UCSD-AML1 (cell line): ENCODE measurements around the gene KRTAP2-3.
"Not testable (repeated sequence)": the region's sequence is repeated elsewhere in the genome, so short reads cannot be mapped to it uniquely, and the experiment has no call there.

Experiments
- DNase-seq: peaks from one replicate; lab custom pipeline; 2025; ENCODE audit not compliant: unreplicated experiment; lab: John Stamatoyannopoulos, UW

KRTAP2-3 gene

GRCh38 chr17:41069031-41069430, 9.1 kb upstream of the KRTAP2-3 start:
- no peak for DNase-seq

- no peak for DNase-seq
These were observed 7.4 kb upstream of the KRTAP2-3 start for GRCh38 chr17:41067281-41067680.

GRCh38 chr17:41065829-41066624, 6.1 kb upstream of the KRTAP2-3 start, which contains the start of gene KRTAP2-4:
TSS of gene KRTAP2-4 (minus strand) at chr17:41065879. CDS start at chr17:41065845, 34 bp downstream.
- DNase-seq, result no peak

- DNase-seq, result not testable (repeated sequence)
These were observed 5.2 kb upstream of the KRTAP2-3 start for GRCh38 chr17:41065016-41065689.

GRCh38 chr17:41064301-41064700, 4.4 kb upstream of the KRTAP2-3 start:
- DNase-seq, result no peak

- DNase-seq, result no peak
These were observed 3.5 kb upstream of the KRTAP2-3 start for GRCh38 chr17:41063449-41063848.

GRCh38 chr17:41061964-41062363, 2.0 kb upstream of the KRTAP2-3 start:
- no peak for DNase-seq

- DNase-seq, result not testable (repeated sequence)
These were observed 450 bp downstream of the KRTAP2-3 start for GRCh38 chr17:41059276-41060051.

- no peak for DNase-seq
These were observed 1.2 kb downstream of the KRTAP2-3 start for GRCh38 chr17:41058741-41059140.

GRCh38 chr17:41057547-41057946, 2.4 kb downstream of the KRTAP2-3 start:
- DNase-seq, result no peak

GRCh38 chr17:41055130-41055529, 4.8 kb downstream of the KRTAP2-3 start, which contains the start of gene KRTAP2-2:
TSS of gene KRTAP2-2 (minus strand) at chr17:41055230. CDS start at chr17:41055211, 19 bp downstream.
- DNase-seq, result not testable (repeated sequence)

- not testable (repeated sequence) for DNase-seq
These were observed 5.4 kb downstream of the KRTAP2-3 start for GRCh38 chr17:41054556-41054955.

GRCh38 chr17:41054025-41054424, 5.9 kb downstream of the KRTAP2-3 start:
- no peak for DNase-seq

- no peak for DNase-seq
These were observed 7.3 kb downstream of the KRTAP2-3 start for GRCh38 chr17:41052566-41052965.

- DNase-seq, result no peak
These were observed 10.8 kb downstream of the KRTAP2-3 start for GRCh38 chr17:41049110-41049509.

GRCh38 chr17:41048441-41048840, 11.5 kb downstream of the KRTAP2-3 start:
- no peak for DNase-seq

GRCh38 chr17:41046735-41047465, 13.0 kb downstream of the KRTAP2-3 start, which contains the start of gene KRTAP2-1:
TSS of gene KRTAP2-1 (minus strand) at chr17:41047316. CDS start at chr17:41047267, 49 bp downstream.
- DNase-seq, result not testable (repeated sequence)

GRCh38 chr17:41042953-41043352, 17.0 kb downstream of the KRTAP2-3 start:
- DNase-seq, result no peak

GRCh38 chr17:41040783-41041571, 18.9 kb downstream of the KRTAP2-3 start, which contains the start of gene KRTAP1-1:
TSS of gene KRTAP1-1 (minus strand) at chr17:41041450. CDS start at chr17:41041397, 53 bp downstream.
- not testable (repeated sequence) for DNase-seq
